Mesendoderm (in vitro differentiated cells): Measurements from ENCODE around the gene PARVB.

Experiments used
- DNase-seq: peaks from one replicate; pipeline ENCODE4 v3.0.0; 2013
- H2AK5ac ChIP-seq: 2 replicates; pipeline ENCODE4 v1.6.1; 2013; ENCODE audit warnings: low read length, inconsistent platforms
- H2BK120ac ChIP-seq: 2 replicates; pipeline ENCODE4 v1.6.1; 2013; ENCODE audit warnings: low read depth, mild to moderate bottlenecking, low read length, moderate library complexity, mixed read lengths
- H2BK15ac ChIP-seq: replicated peaks from 2 replicates; pipeline ENCODE4 v1.6.1; 2013; ENCODE audit warnings: low read depth, mild to moderate bottlenecking, moderate library complexity
- H2BK5ac ChIP-seq: 2 replicates; pipeline ENCODE4 v1.6.1; 2013; ENCODE audit warnings: low read length, inconsistent platforms
- H3K18ac ChIP-seq: 2 replicates; pipeline ENCODE4 v1.6.1; 2013; ENCODE audit warnings: mild to moderate bottlenecking, low read length, mixed read lengths
- H3K23ac ChIP-seq: one replicate; pipeline ENCODE4 v1.6.1; 2013; ENCODE audit warnings: low read length
- H3K27ac ChIP-seq: 2 replicates; pipeline ENCODE4 v1.5.1; 2013; ENCODE audit warnings: low read depth, mild to moderate bottlenecking, inconsistent platforms, low read length, moderate library complexity
- H3K27me3 ChIP-seq: 2 replicates; pipeline ENCODE4 v1.6.1; 2013; ENCODE audit warnings: low read length, control low read depth, mild to moderate bottlenecking, inconsistent platforms; ENCODE audit not compliant: insufficient read depth, poor library complexity
- H3K36me3 ChIP-seq: 2 replicates; pipeline ENCODE4 v1.6.1; 2013; ENCODE audit warnings: low read length, inconsistent platforms; ENCODE audit not compliant: control insufficient read depth, insufficient read depth
- H3K4ac ChIP-seq: one replicate; pipeline ENCODE4 v1.6.1; 2013; ENCODE audit warnings: low read depth, mild to moderate bottlenecking, low read length, moderate library complexity
- H3K4me1 ChIP-seq: 2 replicates; pipeline ENCODE4 v1.6.1; 2013; ENCODE audit warnings: low read depth, low read length, inconsistent platforms; ENCODE audit not compliant: control insufficient read depth
- H3K4me2 ChIP-seq: 2 replicates; pipeline ENCODE4 v1.6.1; 2013; ENCODE audit warnings: low read length
- H3K4me3 ChIP-seq: 2 replicates; pipeline ENCODE4 v1.5.1; 2013; ENCODE audit warnings: mild to moderate bottlenecking, low read length
- H3K56ac ChIP-seq: one replicate; pipeline ENCODE4 v1.6.1; 2013; ENCODE audit warnings: low read length
- H3K79me1 ChIP-seq: 2 replicates; pipeline ENCODE4 v1.6.1; 2013; ENCODE audit warnings: low read length, inconsistent platforms
- H3K79me2 ChIP-seq: 2 replicates; pipeline ENCODE4 v1.6.1; 2013; ENCODE audit warnings: mild to moderate bottlenecking, low read length; ENCODE audit not compliant: control insufficient read depth, insufficient read depth
- H3K9ac ChIP-seq: 2 replicates; pipeline ENCODE4 v1.6.1; 2013; ENCODE audit warnings: low read length, inconsistent platforms
- H4K5ac ChIP-seq: one replicate; pipeline ENCODE4 v1.6.1; 2013; ENCODE audit warnings: low read length
- H4K8ac ChIP-seq: one replicate; pipeline ENCODE4 v1.6.1; 2013; ENCODE audit warnings: low read depth, mild to moderate bottlenecking, control low read depth, low read length, moderate library complexity
- WGBS: extraction: QIAGEN DNeasy Blood & Tissue Kit; methylation state at CpG from one replicate; pipeline ENCODE4 v1.1.7; 2013; ENCODE audit warnings: low lambda C conversion rate, missing lambda C conversion rate; ENCODE audit not compliant: insufficient coverage; ENCODE audit errors: extremely low coverage; 5-methylcytosine and 5-hydroxymethylcytosine counted together

The PARVB gene

GRCh38 chr22:44092636-44093220, 68.6 kb downstream of the PARVB start:
- no CpG with 5 or more reads among the region's 8 CpGs for WGBS
- no peak for DNase-seq

GRCh38 chr22:44093791-44094190, 69.7 kb downstream of the PARVB start:
- H3K4ac ChIP-seq, result no peak overlapping the region
- H3K4me1 ChIP-seq, result no peaks in the 10 kb centered on the region
- no CpG with 5 or more reads among the region's 9 CpGs for WGBS
- no peak overlapping the region for H2AK5ac ChIP-seq
- H3K79me1 ChIP-seq, result no peaks in the 10 kb centered on the region
- no peak overlapping the region for H3K18ac ChIP-seq
- H2BK15ac ChIP-seq, result no peak overlapping the region
- no peak overlapping the region for H2BK5ac ChIP-seq
- no peak overlapping the region for H4K8ac ChIP-seq
- no peak overlapping the region for H3K27ac ChIP-seq
- no peak overlapping the region for H3K56ac ChIP-seq
- no peak overlapping the region for H3K4me3 ChIP-seq
- no peak overlapping the region for H4K5ac ChIP-seq
- H3K9ac ChIP-seq, result no peak overlapping the region
- no peak for DNase-seq
- no peaks in the 10 kb centered on the region for H3K36me3 ChIP-seq
- H3K23ac ChIP-seq, result no peak overlapping the region
- no peak overlapping the region for H3K4me2 ChIP-seq
- no peaks in the 10 kb centered on the region for H3K27me3 ChIP-seq
- no peaks in the 10 kb centered on the region for H3K79me2 ChIP-seq
- H2BK120ac ChIP-seq, result no peak overlapping the region

More at GRCh38 chr22:44092636-44093220, 68.6 kb downstream of the PARVB start:
- H3K79me2 ChIP-seq, result no peaks in the 10 kb centered on the region
- no peak overlapping the region for H3K18ac ChIP-seq
- no peak overlapping the region for H4K5ac ChIP-seq
- H3K27me3 ChIP-seq, result no peaks in the 10 kb centered on the region
- H3K36me3 ChIP-seq, result no peaks in the 10 kb centered on the region
- no peak overlapping the region for H4K8ac ChIP-seq
- H2BK5ac ChIP-seq, result no peak overlapping the region
- H3K9ac ChIP-seq, result no peak overlapping the region
- no peak overlapping the region for H3K56ac ChIP-seq
- H3K23ac ChIP-seq, result no peak overlapping the region
- H2BK15ac ChIP-seq, result no peak overlapping the region
- no peaks in the 10 kb centered on the region for H3K79me1 ChIP-seq
- H3K27ac ChIP-seq, result no peak overlapping the region
- H2BK120ac ChIP-seq, result no peak overlapping the region
- H3K4ac ChIP-seq, result no peak overlapping the region
- H2AK5ac ChIP-seq, result no peak overlapping the region
- H3K4me2 ChIP-seq, result no peak overlapping the region
- H3K4me3 ChIP-seq, result no peak overlapping the region
- H3K4me1 ChIP-seq, result no peaks in the 10 kb centered on the region

GRCh38 chr22:44094751-44095302, 70.7 kb downstream of the PARVB start:
- H2AK5ac ChIP-seq, result no peak overlapping the region
- no peak for DNase-seq
- H3K27ac ChIP-seq, result no peak overlapping the region
- H3K4me3 ChIP-seq, result no peak overlapping the region
- no peaks in the 10 kb centered on the region for H3K79me2 ChIP-seq
- H3K56ac ChIP-seq, result no peak overlapping the region
- H4K8ac ChIP-seq, result no peak overlapping the region
- H2BK120ac ChIP-seq, result no peak overlapping the region
- H3K23ac ChIP-seq, result no peak overlapping the region
- H3K4me1 ChIP-seq, result no peaks in the 10 kb centered on the region
- H2BK15ac ChIP-seq, result no peak overlapping the region
- H3K4me2 ChIP-seq, result no peak overlapping the region
- H3K79me1 ChIP-seq, result no peaks in the 10 kb centered on the region
- no peaks in the 10 kb centered on the region for H3K36me3 ChIP-seq
- no peak overlapping the region for H3K9ac ChIP-seq
- H4K5ac ChIP-seq, result no peak overlapping the region
- H2BK5ac ChIP-seq, result no peak overlapping the region
- WGBS, result no CpG with 5 or more reads among the region's 14 CpGs
- no peaks in the 10 kb centered on the region for H3K27me3 ChIP-seq
- no peak overlapping the region for H3K18ac ChIP-seq
- no peak overlapping the region for H3K4ac ChIP-seq

GRCh38 chr22:44096736-44097135, 72.6 kb downstream of the PARVB start:
- Histone ChIP-seq H3K9ac (no peak overlapping the region), H2BK120ac (no peak overlapping the region), H2AK5ac (no peak overlapping the region), H2BK15ac (no peak overlapping the region), H3K18ac (no peak overlapping the region), H4K5ac (no peak overlapping the region), H3K4me3 (no peak overlapping the region), H3K79me1 (no peaks in the 10 kb centered on the region), H3K27ac (no peak overlapping the region), H3K27me3 (no peaks in the 10 kb centered on the region), H3K4me1 (no peaks in the 10 kb centered on the region), H3K36me3 (no peaks in the 10 kb centered on the region), H3K23ac (no peak overlapping the region), H3K56ac (no peak overlapping the region), H4K8ac (no peak overlapping the region), H3K4ac (no peak overlapping the region), H2BK5ac (no peak overlapping the region), H3K4me2 (no peak overlapping the region), H3K79me2 (no peaks in the 10 kb centered on the region)
- no CpG with 5 or more reads among the region's 11 CpGs for WGBS
- no peak for DNase-seq

- Histone ChIP-seq H3K4me1 (no peaks in the 10 kb centered on the region), H3K4me3 (no peak overlapping the region), H3K4me2 (no peak overlapping the region), H2AK5ac (no peak overlapping the region), H3K27me3 (no peaks in the 10 kb centered on the region), H3K23ac (no peak overlapping the region), H3K56ac (peak overlapping the region; percentile 15), H3K27ac (no peak overlapping the region), H3K79me1 (no peaks in the 10 kb centered on the region), H4K5ac (no peak overlapping the region), H2BK120ac (no peak overlapping the region), H2BK15ac (no peak overlapping the region), H2BK5ac (no peak overlapping the region), H3K9ac (no peak overlapping the region), H3K36me3 (no peaks in the 10 kb centered on the region), H4K8ac (no peak overlapping the region), H3K4ac (no peak overlapping the region), H3K18ac (no peak overlapping the region), H3K79me2 (no peaks in the 10 kb centered on the region)
- no peak for DNase-seq
- no CpG with 5 or more reads among the region's 23 CpGs for whole genome bisulfite sequencing
These were observed 73.3 kb downstream of the PARVB start for GRCh38 chr22:44097263-44098020.
